Lower leg skin (tissue), 3 donors: ENCODE results near the gene NSG1.

Experiments
- POLR2A ChIP-seq, 2 donors: fragments of 450-650 bp; IDR thresholded peaks; one replicate each; pipeline ENCODE4 v1.6.1; 2016 to 2017; ENCODE audit warnings: antibody characterized with exemption in 2 of 2, mild to moderate bottlenecking in 1 of 2, moderate library complexity in 1 of 2
- TF ChIP-seq, protein P1 (sequence below), 3 donors: fragments of 450-650 bp; IDR thresholded peaks; one replicate each; pipeline ENCODE4 v1.5.1; 2016; ENCODE audit warnings: antibody characterized with exemption in 3 of 3, mild to moderate bottlenecking in 3 of 3, moderate library complexity in 2 of 3

DNA sequence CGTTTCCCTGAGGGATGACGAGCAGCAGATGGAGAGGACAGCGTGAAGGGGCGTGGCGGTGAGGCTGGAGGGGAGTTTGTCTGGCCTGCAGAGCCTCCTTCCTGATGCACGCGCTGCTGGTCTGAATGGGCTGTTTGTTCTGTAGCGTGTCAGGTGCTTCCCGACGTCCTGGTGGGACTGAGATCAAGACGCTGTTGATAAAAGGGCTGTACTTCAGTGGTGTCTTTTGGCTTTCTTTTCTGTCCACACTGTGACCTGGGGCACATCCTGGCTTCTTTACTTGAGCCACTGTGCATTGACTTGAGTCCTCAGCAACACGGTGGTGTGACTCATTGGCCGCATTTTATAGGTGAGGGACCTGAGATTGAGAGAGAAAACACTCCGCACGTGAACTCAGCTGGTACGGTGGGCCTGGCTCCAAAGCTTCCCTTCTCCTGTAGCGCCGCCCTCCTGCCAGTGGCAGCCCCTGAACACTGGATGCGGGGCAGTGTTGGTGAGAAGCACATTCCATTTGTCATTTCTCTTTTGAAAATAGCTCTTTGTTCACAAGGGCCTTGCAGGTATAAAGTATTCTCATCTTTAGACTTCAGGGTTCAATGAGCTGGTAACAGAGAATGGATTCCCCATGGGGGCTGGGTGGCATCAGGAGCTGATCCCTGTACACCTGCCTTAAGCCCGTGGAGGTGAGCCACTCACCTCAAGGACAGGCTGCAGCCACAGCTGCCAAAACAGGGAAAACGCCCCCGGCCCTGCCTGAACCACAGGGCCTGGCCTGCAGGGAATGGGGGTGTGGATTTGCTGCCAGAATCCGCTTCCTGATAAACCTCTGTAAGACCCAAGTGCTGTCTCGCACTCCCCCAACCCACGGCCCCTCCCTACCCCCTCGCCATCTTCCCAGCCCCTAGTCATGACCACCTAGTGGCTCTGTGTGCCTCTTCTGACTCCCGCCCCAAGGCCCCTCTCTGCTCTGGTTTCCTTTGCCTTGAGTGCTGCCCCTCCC is 29.2 kb downstream of the NSG1 start:
- TF ChIP-seq, protein P1, sequence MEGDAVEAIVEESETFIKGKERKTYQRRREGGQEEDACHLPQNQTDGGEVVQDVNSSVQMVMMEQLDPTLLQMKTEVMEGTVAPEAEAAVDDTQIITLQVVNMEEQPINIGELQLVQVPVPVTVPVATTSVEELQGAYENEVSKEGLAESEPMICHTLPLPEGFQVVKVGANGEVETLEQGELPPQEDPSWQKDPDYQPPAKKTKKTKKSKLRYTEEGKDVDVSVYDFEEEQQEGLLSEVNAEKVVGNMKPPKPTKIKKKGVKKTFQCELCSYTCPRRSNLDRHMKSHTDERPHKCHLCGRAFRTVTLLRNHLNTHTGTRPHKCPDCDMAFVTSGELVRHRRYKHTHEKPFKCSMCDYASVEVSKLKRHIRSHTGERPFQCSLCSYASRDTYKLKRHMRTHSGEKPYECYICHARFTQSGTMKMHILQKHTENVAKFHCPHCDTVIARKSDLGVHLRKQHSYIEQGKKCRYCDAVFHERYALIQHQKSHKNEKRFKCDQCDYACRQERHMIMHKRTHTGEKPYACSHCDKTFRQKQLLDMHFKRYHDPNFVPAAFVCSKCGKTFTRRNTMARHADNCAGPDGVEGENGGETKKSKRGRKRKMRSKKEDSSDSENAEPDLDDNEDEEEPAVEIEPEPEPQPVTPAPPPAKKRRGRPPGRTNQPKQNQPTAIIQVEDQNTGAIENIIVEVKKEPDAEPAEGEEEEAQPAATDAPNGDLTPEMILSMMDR (IDR thresholded peaks at IDR 0.05), result no peak
- TF ChIP-seq POLR2A (IDR thresholded peaks at IDR 0.05), result no peak
